Breast epithelium (tissue), 3 donors: ENCODE data around the gene RBP5.

Source experiments
- POLR2A ChIP-seq: fragments of 450-650 bp; IDR thresholded peaks from one replicate; pipeline ENCODE4 v1.6.1; 2016; ENCODE audit warnings: antibody characterized with exemption, mild to moderate bottlenecking, moderate library complexity
- TF ChIP-seq, protein P1 (sequence below), 3 donors: fragments of 450-650 bp; IDR thresholded peaks; one replicate each; pipeline ENCODE4 v1.5.1; 2016 to 2017; ENCODE audit warnings: antibody characterized with exemption in 3 of 3, mild to moderate bottlenecking in 3 of 3, moderate library complexity in 3 of 3

- no peak for TF ChIP-seq POLR2A
- TF ChIP-seq, protein P1, sequence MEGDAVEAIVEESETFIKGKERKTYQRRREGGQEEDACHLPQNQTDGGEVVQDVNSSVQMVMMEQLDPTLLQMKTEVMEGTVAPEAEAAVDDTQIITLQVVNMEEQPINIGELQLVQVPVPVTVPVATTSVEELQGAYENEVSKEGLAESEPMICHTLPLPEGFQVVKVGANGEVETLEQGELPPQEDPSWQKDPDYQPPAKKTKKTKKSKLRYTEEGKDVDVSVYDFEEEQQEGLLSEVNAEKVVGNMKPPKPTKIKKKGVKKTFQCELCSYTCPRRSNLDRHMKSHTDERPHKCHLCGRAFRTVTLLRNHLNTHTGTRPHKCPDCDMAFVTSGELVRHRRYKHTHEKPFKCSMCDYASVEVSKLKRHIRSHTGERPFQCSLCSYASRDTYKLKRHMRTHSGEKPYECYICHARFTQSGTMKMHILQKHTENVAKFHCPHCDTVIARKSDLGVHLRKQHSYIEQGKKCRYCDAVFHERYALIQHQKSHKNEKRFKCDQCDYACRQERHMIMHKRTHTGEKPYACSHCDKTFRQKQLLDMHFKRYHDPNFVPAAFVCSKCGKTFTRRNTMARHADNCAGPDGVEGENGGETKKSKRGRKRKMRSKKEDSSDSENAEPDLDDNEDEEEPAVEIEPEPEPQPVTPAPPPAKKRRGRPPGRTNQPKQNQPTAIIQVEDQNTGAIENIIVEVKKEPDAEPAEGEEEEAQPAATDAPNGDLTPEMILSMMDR (IDR thresholded peaks at IDR 0.05) = no peak
Observed at GRCh38 chr12:7142809-7143465, 14.2 kb upstream of the RBP5 start.
